ENCODE measurements around the gene NRP1.
"Not testable (repeated sequence)": the region's sequence is repeated elsewhere in the genome, so short reads cannot be mapped to it uniquely, and the experiment has no call there.

NRP1 gene

DNA sequence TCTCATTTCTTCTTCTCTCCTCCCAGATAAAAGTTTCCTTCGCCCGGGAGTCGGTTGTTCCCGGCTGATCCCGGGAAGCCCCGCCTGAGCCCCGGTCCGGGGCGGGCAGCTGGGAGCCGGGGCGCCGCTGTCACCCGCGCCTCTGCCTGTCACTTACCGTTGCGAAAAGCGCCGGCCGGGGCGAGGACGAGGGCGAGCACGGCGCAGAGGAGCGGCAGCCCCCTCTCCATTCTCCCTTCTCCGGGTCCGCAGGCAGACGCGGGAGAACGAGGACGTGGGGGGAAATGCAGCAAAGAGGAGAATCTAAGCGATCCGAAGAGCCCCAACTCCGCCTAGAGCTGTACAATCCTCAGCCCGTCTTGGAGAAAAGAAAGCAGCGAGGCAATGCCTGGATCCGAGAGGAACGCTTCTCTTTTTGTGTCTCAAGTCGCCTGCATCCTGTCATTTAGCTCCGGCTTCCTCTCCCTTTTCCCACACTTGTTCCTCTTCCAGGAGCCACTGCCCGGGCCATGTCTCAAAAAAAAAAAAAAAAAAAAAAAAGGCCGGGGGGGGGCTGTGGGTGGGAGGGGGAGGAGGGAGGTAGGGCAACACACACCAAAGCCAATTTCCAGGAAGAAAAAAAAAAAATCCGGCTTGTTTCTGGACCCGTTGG lies at the start of gene NRP1:
Gene NRP1, minus strand, starts transcription at position 515 of the 652 bp plus-strand sequence. Its CDS starts 285 bp downstream, at position 230.
- no peak for TF ChIP-seq POLR2A (IDR thresholded peaks at IDR 0.05; ENCODE audit: low read depth, low read length)
- DNase-seq (ENCODE audit: insufficient read length, low spot score) (no peak), FAIRE-seq (no peak)

DNA sequence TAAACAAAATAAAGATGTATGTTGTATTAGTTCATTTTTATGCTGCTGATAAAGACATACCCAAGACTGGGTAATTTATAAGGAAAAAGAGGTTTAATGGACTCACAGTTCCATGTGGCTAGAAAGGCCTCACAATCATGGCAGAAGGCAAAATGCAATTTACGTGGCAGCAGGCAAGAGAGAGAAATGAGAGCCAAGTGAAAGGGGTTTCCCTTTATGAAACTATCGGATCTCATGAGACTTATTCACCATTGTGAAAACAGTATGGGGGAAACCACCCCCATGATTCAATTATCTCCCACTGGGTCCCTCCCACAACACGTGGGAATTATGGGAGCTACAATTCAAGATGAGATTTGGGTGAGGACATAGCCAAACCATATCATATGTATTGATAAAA lies 49.7 kb upstream of the NRP1 start:
- not testable (repeated sequence) for FAIRE-seq; DNase-seq (ENCODE audit: insufficient read length, low spot score)

DNA sequence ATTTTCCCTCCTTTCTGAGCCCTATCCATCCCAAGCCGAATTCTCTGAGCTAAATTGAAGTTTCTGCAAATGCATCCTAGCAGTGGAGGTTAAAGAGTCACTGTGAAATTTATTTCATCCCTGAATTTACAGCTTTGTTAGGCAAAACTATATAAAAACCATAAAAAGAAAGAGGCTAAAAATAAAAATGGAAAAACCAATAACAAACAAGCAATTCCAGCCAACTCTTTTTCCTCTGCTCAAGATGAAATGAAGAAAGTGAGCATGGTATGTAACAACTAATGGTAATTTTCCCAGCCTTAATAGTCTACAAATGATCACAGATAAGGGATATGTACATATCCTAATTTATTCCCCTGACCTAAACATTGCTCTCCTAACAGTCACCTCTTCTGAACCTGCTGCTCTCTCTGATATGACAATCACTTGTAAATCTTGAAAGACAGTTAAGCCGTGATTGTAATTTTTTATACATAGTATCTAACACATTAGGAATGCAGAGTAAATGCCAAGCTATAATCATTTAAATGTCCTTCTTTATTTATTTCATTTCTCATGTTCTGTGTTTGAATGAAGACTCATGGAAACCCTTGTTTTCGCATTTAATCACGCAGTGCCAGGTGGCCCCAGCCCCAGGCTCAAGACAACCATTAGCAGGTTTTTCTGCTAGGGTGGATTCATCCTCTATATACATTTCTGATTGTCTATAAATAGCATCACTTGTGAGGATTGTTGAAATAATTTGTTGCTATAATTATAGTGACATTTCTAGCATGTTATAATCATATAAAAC lies 48.6 kb upstream of the NRP1 start:
- DNase-seq (ENCODE audit: insufficient read length, low spot score) (no peak), FAIRE-seq (no peak)
- TF ChIP-seq POLR2A (IDR thresholded peaks at IDR 0.05; ENCODE audit: low read depth, low read length): no peak

DNA sequence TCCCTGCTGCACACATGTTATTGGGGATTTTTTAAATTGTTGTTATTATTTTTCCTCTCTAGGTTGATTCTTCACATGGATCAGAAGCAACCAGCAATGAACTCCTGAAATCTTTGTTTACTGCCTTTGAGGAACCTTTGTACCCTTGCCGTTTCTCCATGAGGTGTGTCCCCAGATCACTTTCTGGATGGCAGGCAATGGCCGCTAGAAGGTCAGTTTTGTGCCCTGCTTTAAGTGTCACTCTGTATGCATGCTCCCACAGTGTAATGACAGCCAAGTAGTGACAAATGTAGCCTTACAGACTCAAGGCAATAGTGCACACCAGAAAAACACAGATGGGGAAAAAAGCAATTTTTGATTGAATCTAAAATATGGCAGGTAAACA lies 47.7 kb upstream of the NRP1 start:
- no peak for TF ChIP-seq POLR2A (IDR thresholded peaks at IDR 0.05; ENCODE audit: low read depth, low read length)
- no peak for DNase-seq (ENCODE audit: insufficient read length, low spot score)
- FAIRE-seq: no peak

DNA sequence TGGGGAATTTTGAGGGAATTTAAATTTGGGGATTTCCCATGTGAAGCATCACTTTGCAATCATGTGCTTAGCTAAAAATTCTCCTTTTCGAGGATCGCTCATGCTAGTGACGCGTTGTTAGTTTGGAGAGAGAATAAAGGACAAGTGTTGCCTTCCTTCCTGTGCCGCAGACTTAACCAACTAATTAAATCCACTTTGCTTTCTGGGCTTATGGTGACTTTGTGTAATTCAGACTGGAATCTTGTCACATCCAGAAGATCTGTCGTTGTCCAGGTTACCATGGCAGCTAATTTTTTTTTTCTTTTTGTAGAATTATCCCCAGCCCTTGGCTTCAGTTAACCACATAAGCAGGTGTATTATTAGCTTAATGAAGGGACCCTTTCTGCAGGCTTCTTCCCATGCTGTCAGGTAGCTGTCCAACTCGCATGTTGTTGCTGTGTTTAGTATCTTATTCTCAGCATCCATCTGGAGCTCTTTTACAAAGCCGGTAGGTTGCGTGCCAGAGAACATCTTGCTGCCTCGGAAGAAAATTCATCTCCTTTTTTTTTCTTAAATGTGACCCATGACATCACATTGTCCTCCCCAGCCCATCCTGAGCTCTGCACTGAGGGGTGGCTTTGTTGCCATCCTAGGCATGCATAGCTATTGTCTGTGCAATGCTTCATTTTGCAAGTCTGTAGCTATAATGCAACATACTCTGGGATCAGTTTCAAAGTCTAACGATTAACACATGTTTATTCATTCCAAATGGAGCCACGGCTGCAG lies 47.2 kb upstream of the NRP1 start:
- DNase-seq (ENCODE audit: insufficient read length, low spot score) (no peak), FAIRE-seq (no peak)
- TF ChIP-seq POLR2A (IDR thresholded peaks at IDR 0.05; ENCODE audit: low read depth, low read length): no peak

DNA sequence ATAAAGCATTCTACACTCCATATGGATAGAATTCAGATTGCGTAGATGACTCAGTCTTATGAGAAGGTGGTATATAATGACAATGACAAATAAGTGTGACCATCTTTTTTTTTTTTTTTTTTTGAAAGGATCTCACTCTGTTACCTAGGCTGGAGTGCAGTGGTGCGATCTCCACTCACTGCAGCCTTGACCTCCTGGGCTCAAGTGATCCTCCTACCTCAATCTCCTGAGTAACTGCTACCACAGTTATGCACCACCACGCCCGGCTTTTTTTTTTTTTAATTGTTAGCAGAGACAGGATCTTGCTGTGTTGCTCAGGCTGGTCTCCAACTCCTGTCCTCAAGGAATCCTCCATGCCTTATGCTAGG lies 43.2 kb upstream of the NRP1 start:
- no peak for TF ChIP-seq POLR2A (IDR thresholded peaks at IDR 0.05; ENCODE audit: low read depth, low read length)
- peak; percentile 67 for FAIRE-seq
- DNase-seq (ENCODE audit: insufficient read length, low spot score): no peak

DNA sequence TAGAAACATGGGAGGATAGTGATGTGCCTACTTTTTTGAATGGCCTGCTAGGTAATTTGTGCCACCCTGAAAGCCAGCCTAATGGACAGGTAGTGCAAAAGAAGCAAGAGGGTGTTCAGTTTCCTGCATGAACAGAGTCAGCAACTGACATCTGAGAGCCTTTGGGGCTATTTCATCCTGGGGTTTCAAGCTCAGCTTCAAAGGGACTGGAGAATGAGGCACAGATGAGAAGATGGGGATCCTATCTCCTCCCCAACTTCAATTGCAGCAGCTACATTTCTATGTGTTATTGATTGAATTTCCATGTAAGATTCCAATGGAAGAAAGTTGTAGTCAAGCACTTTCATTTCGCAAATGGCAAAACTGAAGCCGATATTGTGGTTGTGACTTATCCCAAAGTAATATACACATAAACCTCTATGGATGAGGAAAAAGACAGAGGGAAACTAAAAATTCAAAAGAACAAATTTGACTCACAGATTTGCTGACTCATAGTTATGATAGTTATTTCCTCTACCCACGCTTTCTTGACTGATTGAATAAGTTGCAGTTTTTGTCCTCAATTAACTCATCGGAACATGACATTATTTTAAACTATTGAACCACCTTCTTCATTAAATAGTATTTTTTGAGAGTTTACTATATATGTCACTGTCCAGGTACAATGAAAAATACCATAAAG lies 42.6 kb upstream of the NRP1 start:
- no peak for DNase-seq (ENCODE audit: insufficient read length, low spot score)
- FAIRE-seq: peak; percentile 43

DNA sequence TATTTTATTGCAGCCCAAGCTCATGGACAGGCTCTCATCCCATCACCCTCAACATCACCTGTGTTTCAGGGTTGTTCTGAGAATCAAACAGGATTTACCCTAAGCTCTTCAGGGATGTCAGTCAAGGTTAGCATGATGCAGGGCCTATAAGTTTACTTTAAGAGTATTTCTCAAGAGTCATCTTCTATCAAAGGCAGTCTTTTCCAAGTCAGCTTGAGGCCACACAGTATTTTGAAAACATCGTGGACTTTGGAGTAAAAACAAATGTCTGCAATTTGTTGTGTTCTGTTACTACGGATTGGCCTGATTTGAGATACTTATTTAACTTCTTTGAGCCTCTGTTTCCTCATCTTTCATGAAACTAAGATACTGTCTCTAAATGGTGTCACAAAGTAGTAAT lies 42.0 kb upstream of the NRP1 start:
- DNase-seq (ENCODE audit: insufficient read length, low spot score) (no peak), FAIRE-seq (no peak)
- no peak for TF ChIP-seq POLR2A (IDR thresholded peaks at IDR 0.05; ENCODE audit: low read depth, low read length)

More for the DNA sequence above, 42.6 kb upstream of the NRP1 start:
- TF ChIP-seq POLR2A (IDR thresholded peaks at IDR 0.05; ENCODE audit: low read depth, low read length): no peak

DNA sequence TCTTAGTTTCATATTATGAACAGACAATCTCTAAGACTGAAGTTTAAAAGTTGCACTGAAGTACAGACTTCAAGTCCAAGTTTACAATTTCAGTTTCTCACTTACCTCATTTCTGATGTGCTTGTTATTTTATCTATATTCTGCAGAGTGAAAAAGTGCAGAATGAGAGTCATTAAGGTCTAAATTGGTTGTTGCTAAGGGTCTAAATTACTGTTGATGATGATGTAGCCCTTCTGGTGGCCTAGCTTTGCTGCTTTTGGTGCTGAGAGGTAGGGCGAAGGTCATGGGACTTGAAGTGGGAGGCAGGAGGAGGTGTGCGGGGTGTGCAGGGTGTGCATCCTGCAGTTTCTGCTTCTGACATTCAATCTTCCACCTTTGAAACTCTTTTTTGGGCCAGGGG lies 38.8 kb upstream of the NRP1 start:
- FAIRE-seq: no peak
- DNase-seq (ENCODE audit: insufficient read length, low spot score): no peak
- TF ChIP-seq POLR2A (IDR thresholded peaks at IDR 0.05; ENCODE audit: low read depth, low read length): no peak

DNA sequence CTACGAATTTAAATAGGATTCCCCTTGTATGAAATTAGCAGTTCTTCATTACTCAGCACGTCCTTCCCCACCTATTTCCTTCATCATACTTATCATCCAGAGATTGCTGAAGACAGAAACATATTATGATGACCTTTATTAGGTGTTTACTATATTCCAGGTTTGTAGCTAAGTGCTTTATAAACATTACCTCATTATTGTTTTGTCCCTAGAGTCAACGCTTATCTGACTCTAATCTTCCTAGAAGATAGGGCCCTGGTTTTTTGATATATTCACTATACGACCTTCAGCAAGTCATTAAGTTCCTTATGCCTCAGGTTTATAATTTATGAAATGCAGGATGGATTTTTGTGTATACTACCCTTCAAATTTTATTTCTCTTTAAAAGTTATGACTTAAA lies 36.8 kb upstream of the NRP1 start:
- no peak for TF ChIP-seq POLR2A (IDR thresholded peaks at IDR 0.05; ENCODE audit: low read depth, low read length)
- DNase-seq (ENCODE audit: insufficient read length, low spot score) (no peak), FAIRE-seq (no peak)

DNA sequence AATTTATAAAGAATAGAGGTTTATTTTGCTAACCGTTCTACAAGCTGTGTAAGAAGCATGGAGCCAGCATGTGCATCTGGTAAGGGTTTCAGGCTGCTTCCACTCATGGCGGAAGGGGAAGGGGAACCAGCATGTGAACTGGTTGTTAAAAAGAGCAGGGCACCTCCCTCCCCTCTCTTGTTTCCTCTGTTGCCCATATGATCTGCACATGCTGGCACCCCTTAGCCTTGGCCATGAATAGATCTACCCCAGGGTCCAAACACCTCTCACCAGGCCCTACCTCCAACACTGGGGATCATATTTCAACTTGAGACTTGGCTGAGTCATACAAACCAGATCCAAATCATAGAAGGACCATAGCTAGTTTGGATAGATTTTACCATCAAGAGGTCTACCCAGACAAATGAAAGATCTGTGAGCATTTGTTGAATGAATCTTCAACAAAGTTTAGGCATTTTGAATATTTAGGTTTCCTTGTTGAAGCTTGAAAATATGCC lies 36.0 kb upstream of the NRP1 start:
- TF ChIP-seq POLR2A (IDR thresholded peaks at IDR 0.05; ENCODE audit: low read depth, low read length): no peak
- FAIRE-seq (no peak), DNase-seq (ENCODE audit: insufficient read length, low spot score) (no peak)

DNA sequence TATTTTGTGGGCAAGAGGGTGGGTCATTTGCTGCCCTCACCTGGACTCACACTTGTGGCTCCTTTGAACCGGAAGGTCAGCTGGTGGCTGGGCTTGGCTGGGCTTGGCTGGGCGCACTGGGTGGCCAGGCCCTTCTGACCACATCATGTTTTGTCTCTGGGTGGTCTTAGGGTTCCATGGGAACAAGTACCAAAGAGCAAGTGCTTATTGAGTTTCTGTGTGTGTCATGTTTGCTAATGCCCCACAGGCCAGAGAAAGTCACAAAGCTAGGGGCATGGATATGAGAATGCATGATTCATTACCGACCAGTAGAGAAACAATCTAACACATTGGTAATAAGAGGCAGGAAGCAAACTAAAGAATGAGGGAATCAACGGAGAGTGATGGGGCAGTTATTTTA lies 33.6 kb upstream of the NRP1 start:
- FAIRE-seq (no peak), DNase-seq (ENCODE audit: insufficient read length, low spot score) (no peak)
- TF ChIP-seq POLR2A (IDR thresholded peaks at IDR 0.05; ENCODE audit: low read depth, low read length): no peak

DNA sequence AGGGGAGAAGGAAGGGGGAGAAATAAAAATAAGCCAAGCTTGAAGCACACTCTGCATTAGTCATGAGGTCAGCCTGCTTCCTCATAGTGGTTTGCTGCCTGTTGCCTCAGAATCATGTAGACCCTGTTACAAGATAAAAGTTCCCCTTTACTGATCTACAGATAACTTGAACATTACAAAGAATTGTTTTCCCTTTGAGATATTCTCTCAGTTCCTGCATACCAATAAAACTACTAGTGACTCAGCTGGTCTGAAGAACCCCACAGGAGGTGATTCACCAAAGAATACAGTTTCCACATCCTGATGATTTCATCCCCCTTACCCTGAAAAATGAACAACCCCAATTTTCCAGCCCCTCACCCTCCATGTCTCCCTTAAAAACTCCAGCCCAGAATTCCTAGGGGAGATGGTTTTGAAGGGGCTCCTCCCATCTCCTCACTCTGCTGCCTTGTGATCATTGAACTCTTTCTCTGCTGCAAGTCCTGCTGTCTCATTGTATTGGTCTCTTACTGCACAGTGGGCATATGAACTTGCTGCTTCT lies 31.5 kb upstream of the NRP1 start:
- DNase-seq (ENCODE audit: insufficient read length, low spot score) (peak; percentile 37), FAIRE-seq (peak; percentile 96)
- no peak for TF ChIP-seq POLR2A (IDR thresholded peaks at IDR 0.05; ENCODE audit: low read depth, low read length)

DNA sequence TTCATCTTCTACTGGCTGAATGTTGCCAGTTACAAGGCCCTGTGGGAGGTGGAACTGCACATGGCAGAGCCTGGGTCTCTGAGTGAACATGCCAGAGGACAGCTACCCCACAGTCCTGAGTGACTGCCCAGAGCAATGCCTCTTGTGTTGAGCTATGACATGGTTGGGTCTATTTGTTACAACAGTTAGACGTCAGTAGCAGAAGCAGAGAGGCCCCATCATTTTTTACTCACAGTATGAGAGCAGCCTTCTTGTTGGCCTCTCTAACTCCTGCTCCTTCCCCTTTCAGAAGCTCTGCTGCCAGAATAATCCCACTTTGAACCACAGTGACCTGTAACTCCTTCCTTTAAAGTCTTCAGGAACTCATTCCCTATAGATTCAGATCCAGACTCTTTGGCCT lies 30.8 kb upstream of the NRP1 start:
- FAIRE-seq (peak; percentile 15), DNase-seq (ENCODE audit: insufficient read length, low spot score) (no peak)
- no peak for TF ChIP-seq POLR2A (IDR thresholded peaks at IDR 0.05; ENCODE audit: low read depth, low read length)

All from H54 (cell line).